ENCODE data around the gene FOLR2.
A peak's percentile ranks its signal among the peaks of the same experiment; 100 is the strongest.
"Not testable (repeated sequence)": the region's sequence is repeated elsewhere in the genome, so short reads cannot be mapped to it uniquely, and the experiment has no call there.

The FOLR2 gene

GRCh38 chr11:72206794-72207193 is 9.8 kb upstream of the FOLR2 start:
- not testable (repeated sequence) for DNase-seq (ENCODE audit: low read depth in 2 of 2)

- DNase-seq (ENCODE audit: low read depth in 2 of 2): no peak
Measured at GRCh38 chr11:72208281-72208680, 8.3 kb upstream of the FOLR2 start.

- no peak for DNase-seq (ENCODE audit: low read depth in 2 of 2)
Measured at GRCh38 chr11:72209101-72209500, 7.5 kb upstream of the FOLR2 start.

- no peak for DNase-seq (ENCODE audit: low read depth in 2 of 2)
Measured at GRCh38 chr11:72217841-72218240, 1.2 kb downstream of the FOLR2 start.

- DNase-seq (ENCODE audit: low read depth in 2 of 2): no peak
Measured at GRCh38 chr11:72218251-72218745, 1.7 kb downstream of the FOLR2 start.

GRCh38 chr11:72220696-72221363 is 4.2 kb downstream of the FOLR2 start:
- DNase-seq (ENCODE audit: low read depth in 2 of 2): no peak

- DNase-seq (ENCODE audit: low read depth in 2 of 2): no peak
Measured at GRCh38 chr11:72221386-72222075, 4.9 kb downstream of the FOLR2 start.

- DNase-seq (ENCODE audit: low read depth in 2 of 2): no peak
Measured at GRCh38 chr11:72222106-72222891, 5.7 kb downstream of the FOLR2 start.

GRCh38 chr11:72222907-72223614 is 6.5 kb downstream of the FOLR2 start:
- peak; percentile 88 for DNase-seq (ENCODE audit: low read depth in 2 of 2)

GRCh38 chr11:72223615-72224563 is 7.3 kb downstream of the FOLR2 start:
- no peak for DNase-seq (ENCODE audit: low read depth in 2 of 2)

GRCh38 chr11:72224564-72225410 is 8.2 kb downstream of the FOLR2 start, which contains the start of gene INPPL1:
Gene INPPL1 (plus strand): TSS chr11:72224767. CDS start chr11:72224985, 218 bp downstream.
- DNase-seq (ENCODE audit: low read depth in 2 of 2): no peak

GRCh38 chr11:72225411-72225951 is 8.9 kb downstream of the FOLR2 start:
- DNase-seq (ENCODE audit: low read depth in 2 of 2): no peak

GRCh38 chr11:72226701-72227100 is 10.1 kb downstream of the FOLR2 start:
- DNase-seq (ENCODE audit: low read depth in 2 of 2): no peak

GRCh38 chr11:72227316-72228228 is 11.0 kb downstream of the FOLR2 start:
- no peak for DNase-seq (ENCODE audit: low read depth in 2 of 2)

GRCh38 chr11:72228229-72228843 is 11.7 kb downstream of the FOLR2 start:
- DNase-seq (ENCODE audit: low read depth in 2 of 2): no peak

GRCh38 chr11:72228844-72229231 is 12.2 kb downstream of the FOLR2 start:
- DNase-seq (ENCODE audit: low read depth in 2 of 2): no peak

GRCh38 chr11:72229336-72229924 is 12.8 kb downstream of the FOLR2 start:
- DNase-seq (ENCODE audit: low read depth in 2 of 2): no peak
